Activated T-helper 2 cell treated with anti-CD3 and anti-CD28 coated beads, Interferon-gamma antibody, Interleukin-2, Interleukin-4, amounts not matched to agents 10 μg/mL and 5 μg/mL and 100 μg/mL, durations not matched to agents 14 hours and 24 hours and 36 hours (primary cell): ENCODE measurements around the gene RIMS4. TPM values are rescaled to one million over a fixed set of nuclear protein-coding genes. Genes with fewer than 3 reads are reported as not detected.

Experiments used
- DNase-seq: peaks from one replicate; pipeline ENCODE4 v3.0.0; 2021; ENCODE audit warnings: low spot score
- H3K27ac Mint-ChIP-seq: one replicate; pipeline ENCODE4 v1.8.0; 2021; ENCODE audit warnings: mixed read lengths
- H3K27me3 Mint-ChIP-seq: one replicate; pipeline ENCODE4 v1.8.0; 2021; ENCODE audit warnings: low read depth, mixed read lengths
- H3K36me3 Mint-ChIP-seq: one replicate; pipeline ENCODE4 v1.8.0; 2021; ENCODE audit warnings: low read depth, mixed read lengths
- H3K4me1 Mint-ChIP-seq: one replicate; pipeline ENCODE4 v1.8.0; 2021; ENCODE audit warnings: low read depth, mixed read lengths
- H3K4me3 Mint-ChIP-seq: one replicate; pipeline ENCODE4 v1.8.0; 2021; ENCODE audit warnings: low read depth, mild to moderate bottlenecking, moderate library complexity, mixed read lengths
- H3K9me3 Mint-ChIP-seq: one replicate; pipeline ENCODE4 v1.8.0; 2021; ENCODE audit warnings: mixed read lengths
- intact Hi-C: fragments of 100-400 bp; cut with micrococcal nuclease; formaldehyde crosslinking; loops from one replicate; pipeline ENCODE4 v1.15.1; 2023
- total RNA-seq: library from RNA; stranded (reverse); gene quantifications from 2 replicates; pipeline ENCODE4 v1.2.3, GENCODE V29; 2022

RIMS4 gene
- total RNA-seq, 1 donor from 2014 or later, result not detected

GRCh38 chr20:44736170-44737021 is 74.0 kb downstream of the RIMS4 start:
- no peak for DNase-seq
- peaks cover 2% of the 10 kb centered on the region for H3K27me3 Mint-ChIP-seq
- intact Hi-C loops, result loop anchor here (10.0 kb wide), 2 partner anchors 352 to 522 kb away; partner anchors contain the start of gene OSER1
- H3K27ac Mint-ChIP-seq, result no peak overlapping the region
- H3K4me3 Mint-ChIP-seq, result no peak overlapping the region
- H3K4me1 Mint-ChIP-seq, result peaks cover 25% of the 10 kb centered on the region
- H3K36me3 Mint-ChIP-seq, result peaks cover 5% of the 10 kb centered on the region
- H3K9me3 Mint-ChIP-seq, result peaks cover 9% of the 10 kb centered on the region

- no peak overlapping the region for H3K27ac Mint-ChIP-seq
- DNase-seq, result no peak
- H3K36me3 Mint-ChIP-seq, result peaks cover 5% of the 10 kb centered on the region
- intact Hi-C loops, result loop anchor here (10.0 kb wide), 2 partner anchors 351 to 521 kb away; partner anchors contain the start of gene OSER1
- peaks cover 25% of the 10 kb centered on the region for H3K4me1 Mint-ChIP-seq
- peaks cover 1% of the 10 kb centered on the region for H3K27me3 Mint-ChIP-seq
- no peak overlapping the region for H3K4me3 Mint-ChIP-seq
- H3K9me3 Mint-ChIP-seq, result peaks cover 9% of the 10 kb centered on the region
Observed at GRCh38 chr20:44735816-44736169, 74.6 kb downstream of the RIMS4 start.

- Mint-ChIP-seq H3K4me3 (no peak overlapping the region), H3K4me1 (peaks cover 25% of the 10 kb centered on the region), H3K9me3 (peaks cover 9% of the 10 kb centered on the region), H3K27me3 (peaks cover 1% of the 10 kb centered on the region), H3K36me3 (peaks cover 5% of the 10 kb centered on the region), H3K27ac (no peak overlapping the region)
- no peak for DNase-seq
- intact Hi-C loops, result loop anchor here (10.0 kb wide), 2 partner anchors 350 to 520 kb away; partner anchors contain the start of gene OSER1
Observed at GRCh38 chr20:44734938-44735337, 75.4 kb downstream of the RIMS4 start.

GRCh38 chr20:44733341-44734069 is 76.8 kb downstream of the RIMS4 start:
- Mint-ChIP-seq H3K4me1 (peaks cover 20% of the 10 kb centered on the region), H3K36me3 (peaks cover 5% of the 10 kb centered on the region), H3K4me3 (no peak overlapping the region), H3K27ac (no peak overlapping the region), H3K9me3 (peaks cover 9% of the 10 kb centered on the region), H3K27me3 (no peaks in the 10 kb centered on the region)
- intact Hi-C loops, result loop anchor here (1.0 to 10.0 kb wide), 3 partner anchors 48 to 519 kb away; partner anchors contain the start of gene OSER1
- peak; percentile 49 for DNase-seq

GRCh38 chr20:44732327-44732726 is 78.0 kb downstream of the RIMS4 start:
- Mint-ChIP-seq H3K4me3 (no peak overlapping the region), H3K4me1 (peaks cover 19% of the 10 kb centered on the region), H3K27me3 (no peaks in the 10 kb centered on the region), H3K9me3 (peaks cover 9% of the 10 kb centered on the region), H3K36me3 (peaks cover 1% of the 10 kb centered on the region), H3K27ac (no peak overlapping the region)
- DNase-seq, result no peak
- intact Hi-C loops, result loop anchor here (10.0 kb wide), 2 partner anchors 348 to 518 kb away; partner anchors contain the start of gene OSER1

- Mint-ChIP-seq H3K4me1 (peaks cover 15% of the 10 kb centered on the region), H3K27me3 (no peaks in the 10 kb centered on the region), H3K4me3 (no peak overlapping the region), H3K27ac (no peak overlapping the region), H3K9me3 (peaks cover 7% of the 10 kb centered on the region), H3K36me3 (no peaks in the 10 kb centered on the region)
- no peak for DNase-seq
- intact Hi-C loops, result loop anchor here (10.0 kb wide), 2 partner anchors 347 to 517 kb away; partner anchors contain the start of gene OSER1
Observed at GRCh38 chr20:44731657-44732056, 78.7 kb downstream of the RIMS4 start.

- no peak for DNase-seq
- H3K27me3 Mint-ChIP-seq, result no peaks in the 10 kb centered on the region
- H3K4me1 Mint-ChIP-seq, result peaks cover 12% of the 10 kb centered on the region
- intact Hi-C loops, result loop anchor here (10.0 kb wide), 2 partner anchors 346 to 516 kb away; partner anchors contain the start of gene OSER1
- no peaks in the 10 kb centered on the region for H3K9me3 Mint-ChIP-seq
- H3K4me3 Mint-ChIP-seq, result no peak overlapping the region
- no peaks in the 10 kb centered on the region for H3K36me3 Mint-ChIP-seq
- H3K27ac Mint-ChIP-seq, result no peak overlapping the region
Observed at GRCh38 chr20:44730441-44730840, 79.9 kb downstream of the RIMS4 start.

- intact Hi-C loops, result no loop called here
- no peak overlapping the region for H3K27ac Mint-ChIP-seq
- H3K36me3 Mint-ChIP-seq, result no peaks in the 10 kb centered on the region
- H3K27me3 Mint-ChIP-seq, result no peaks in the 10 kb centered on the region
- H3K4me3 Mint-ChIP-seq, result no peak overlapping the region
- peaks cover 12% of the 10 kb centered on the region for H3K4me1 Mint-ChIP-seq
- DNase-seq, result no peak
- no peaks in the 10 kb centered on the region for H3K9me3 Mint-ChIP-seq
Observed at GRCh38 chr20:44728801-44729443, 81.4 kb downstream of the RIMS4 start.

GRCh38 chr20:44727651-44728050 is 82.7 kb downstream of the RIMS4 start:
- Mint-ChIP-seq H3K9me3 (no peaks in the 10 kb centered on the region), H3K27me3 (no peaks in the 10 kb centered on the region), H3K27ac (no peak overlapping the region), H3K36me3 (no peaks in the 10 kb centered on the region), H3K4me3 (no peak overlapping the region), H3K4me1 (peaks cover 6% of the 10 kb centered on the region)
- DNase-seq, result no peak
- intact Hi-C loops, result no loop called here

- Mint-ChIP-seq H3K9me3 (no peaks in the 10 kb centered on the region), H3K36me3 (no peaks in the 10 kb centered on the region), H3K27me3 (no peaks in the 10 kb centered on the region), H3K4me3 (no peak overlapping the region), H3K4me1 (peaks cover 1% of the 10 kb centered on the region), H3K27ac (no peak overlapping the region)
- no peak for DNase-seq
- intact Hi-C loops, result no loop called here
Observed at GRCh38 chr20:44727039-44727438, 83.3 kb downstream of the RIMS4 start.

GRCh38 chr20:44725837-44726236 is 84.5 kb downstream of the RIMS4 start:
- intact Hi-C loops, result no loop called here
- no peak overlapping the region for H3K4me3 Mint-ChIP-seq
- no peaks in the 10 kb centered on the region for H3K36me3 Mint-ChIP-seq
- no peaks in the 10 kb centered on the region for H3K4me1 Mint-ChIP-seq
- no peak overlapping the region for H3K27ac Mint-ChIP-seq
- no peaks in the 10 kb centered on the region for H3K9me3 Mint-ChIP-seq
- no peak for DNase-seq
- H3K27me3 Mint-ChIP-seq, result no peaks in the 10 kb centered on the region

GRCh38 chr20:44724423-44725091 is 85.8 kb downstream of the RIMS4 start:
- intact Hi-C loops, result no loop called here
- no peaks in the 10 kb centered on the region for H3K36me3 Mint-ChIP-seq
- no peaks in the 10 kb centered on the region for H3K4me1 Mint-ChIP-seq
- H3K27me3 Mint-ChIP-seq, result no peaks in the 10 kb centered on the region
- H3K9me3 Mint-ChIP-seq, result no peaks in the 10 kb centered on the region
- DNase-seq, result no peak
- no peak overlapping the region for H3K4me3 Mint-ChIP-seq
- no peak overlapping the region for H3K27ac Mint-ChIP-seq
